Transverse colon (tissue), 3 donors: ENCODE results near the gene PPM1L.

Experiments
- CTCF ChIP-seq, 5 experiments: fragments of 200-600 bp in 3 of 5; fragments of 450-650 bp in 2 of 5; sonication (generic) in 3 of 5; IDR thresholded peaks; 1 replicate in 2 of 5; 2 replicates in 3 of 5; pipeline ENCODE4 v1.5.1; 2016 to 2017; ENCODE audit warnings: antibody characterized with exemption in 5 of 5, inconsistent platforms in 3 of 5, mild to moderate bottlenecking in 2 of 5, moderate library complexity in 1 of 5
- EP300 ChIP-seq: sonication (generic); formaldehyde crosslinking; IDR thresholded peaks from one replicate; pipeline ENCODE4 v1.6.1; 2017; ENCODE audit warnings: antibody characterized with exemption, low read depth
- POLR2A ChIP-seq: fragments of 450-650 bp; IDR thresholded peaks from one replicate; pipeline ENCODE4 v1.6.1; 2016; ENCODE audit warnings: antibody characterized with exemption, mild to moderate bottlenecking, moderate library complexity

- TF ChIP-seq EP300 (no peak), CTCF (IDR thresholded peaks at IDR 0.05) (no peak), POLR2A (no peak)
Observed at GRCh38 chr3:160820022-160820421, 64.0 kb downstream of the PPM1L start.
